Suprapubic skin (tissue), 3 donors: ENCODE data around the gene F8.

ENCODE experiments used
- CTCF ChIP-seq, 2 donors: fragments of 200-600 bp in 1 of 2; fragments of 450-650 bp in 1 of 2; sonication (generic) in 1 of 2; IDR thresholded peaks; one replicate each; pipeline ENCODE4 v1.5.1; 2016 to 2019; ENCODE audit warnings: antibody characterized with exemption in 2 of 2, mild to moderate bottlenecking in 1 of 2, moderate library complexity in 1 of 2
- POLR2A ChIP-seq, 2 donors: fragments of 450-650 bp; IDR thresholded peaks; one replicate each; pipeline ENCODE4 v1.6.1; 2017; ENCODE audit warnings: antibody characterized with exemption in 2 of 2, mild to moderate bottlenecking in 2 of 2, moderate library complexity in 2 of 2

- no peak for TF ChIP-seq POLR2A (IDR thresholded peaks at IDR 0.05)
- TF ChIP-seq CTCF (IDR thresholded peaks at IDR 0.05), result no peak
Measured at GRCh38 chrX:154815274-154815818, 207.2 kb downstream of the F8 start.
